Breast epithelium (tissue), 4 donors: ENCODE results near the gene FAM184B. TPM values are rescaled to one million over a fixed set of nuclear protein-coding genes. Genes with fewer than 3 reads are reported as not detected.

Experiments used
- DNase-seq, 2 donors: peaks; one replicate each; pipeline ENCODE4 v3.0.0-alpha.2; 2019; ENCODE audit warnings: low spot score in 2 of 2
- H3K27ac ChIP-seq, 2 donors: fragments of 200-600 bp; sonication (generic) in 1 of 2; one replicate each; pipeline ENCODE4 v1.5.1; 2016 to 2019; ENCODE audit warnings: mild to moderate bottlenecking in 1 of 2
- H3K27me3 ChIP-seq, 2 donors: fragments of 200-600 bp; sonication (generic) in 1 of 2; one replicate each; pipeline versions ENCODE4 v1.5.1 to v1.6.0; 2017 to 2019; ENCODE audit warnings: control low read depth in 1 of 2, mild to moderate bottlenecking in 1 of 2
- H3K36me3 ChIP-seq: fragments of 200-600 bp; one replicate; pipeline ENCODE4 v1.5.1; 2019
- H3K4me1 ChIP-seq, 2 donors: fragments of 200-600 bp; sonication (generic); one replicate each; pipeline ENCODE4 v1.5.1; 2016 to 2019; ENCODE audit warnings: control low read depth in 1 of 2
- H3K4me3 ChIP-seq, 3 donors: fragments of 200-600 bp; sonication (generic); 1 replicate in 2 of 3; 2 replicates in 1 of 3; pipeline ENCODE4 v1.5.1; 2016 to 2019; ENCODE audit warnings: mild to moderate bottlenecking in 3 of 3, moderate library complexity in 2 of 3
- H3K9me3 ChIP-seq, 2 donors: fragments of 200-600 bp; sonication (generic) in 1 of 2; one replicate each; pipeline ENCODE4 v1.5.1; 2016 to 2019; ENCODE audit warnings: control low read depth in 1 of 2
- POLR2A ChIP-seq: fragments of 450-650 bp; IDR thresholded peaks from one replicate; pipeline ENCODE4 v1.6.1; 2016; ENCODE audit warnings: antibody characterized with exemption, mild to moderate bottlenecking, moderate library complexity
- POLR2AphosphoS5 ChIP-seq, 3 donors: sonication (generic); formaldehyde crosslinking; IDR thresholded peaks; one replicate each; pipeline ENCODE4 v1.6.1; 2017; ENCODE audit warnings: antibody characterized with exemption in 3 of 3
- intact Hi-C: fragments of 100-400 bp; cut with DNase I; formaldehyde crosslinking; loops from one replicate; pipeline ENCODE4 v1.15.1; 2023; ENCODE audit warnings: low total_unique reads
- total RNA-seq, 3 donors: library from RNA; depleted of rRNA; stranded (reverse); fragments of >200 nt; gene quantifications; one replicate each; pipeline ENCODE4 v1.1.0, GENCODE V29; 2016
- TF ChIP-seq, protein P1 (sequence below), 3 donors: fragments of 450-650 bp; IDR thresholded peaks; one replicate each; pipeline ENCODE4 v1.5.1; 2016 to 2017; ENCODE audit warnings: antibody characterized with exemption in 3 of 3, mild to moderate bottlenecking in 3 of 3, moderate library complexity in 3 of 3

The FAM184B gene
- total RNA-seq, 3 donors from 2014 or later: 0.33 to 0.59 TPM; not detected in 1

DNA sequence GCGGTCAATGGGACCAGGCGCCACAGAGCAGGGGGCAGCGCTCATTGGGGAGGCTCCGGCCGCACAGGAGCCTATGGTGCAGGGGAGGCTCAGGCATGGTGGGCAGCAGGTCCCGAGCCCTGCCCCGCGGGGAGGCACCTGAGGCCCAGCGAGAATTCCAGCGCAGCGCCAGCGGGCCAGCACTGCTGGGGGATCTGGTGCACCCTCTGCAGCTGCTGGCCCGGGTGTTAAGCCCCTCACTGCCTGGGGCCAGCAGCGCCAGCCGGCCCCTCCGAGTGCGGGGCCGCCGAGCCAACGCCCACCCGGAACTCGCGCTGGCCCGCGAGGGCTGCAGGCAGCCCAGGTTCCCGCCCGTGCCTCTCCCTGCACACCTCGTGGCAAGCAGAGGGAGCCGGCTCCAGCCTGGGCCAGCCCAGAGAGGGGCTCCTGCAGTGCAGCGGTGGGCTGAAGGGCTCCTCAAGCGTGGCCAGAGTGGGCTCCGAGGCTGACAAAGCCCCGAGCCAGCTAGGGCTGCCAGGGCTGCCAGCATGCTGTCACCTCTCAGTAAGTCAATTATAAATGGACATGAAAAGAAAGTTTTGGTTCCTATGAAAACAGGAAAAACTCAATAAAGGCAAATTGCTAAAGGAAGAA is 14.5 kb downstream of the FAM184B start:
- Histone ChIP-seq H3K36me3 (no peaks in the 10 kb centered on the region), H3K27me3 (no peaks in the 10 kb centered on the region), H3K27ac (no peak overlapping the region), H3K9me3 (peaks cover 0 to 6% of the 10 kb centered on the region in 2 donors), H3K4me3 (no peak overlapping the region), H3K4me1 (no peaks in the 10 kb centered on the region)
- no peak for TF ChIP-seq POLR2A
- TF ChIP-seq, protein P1, sequence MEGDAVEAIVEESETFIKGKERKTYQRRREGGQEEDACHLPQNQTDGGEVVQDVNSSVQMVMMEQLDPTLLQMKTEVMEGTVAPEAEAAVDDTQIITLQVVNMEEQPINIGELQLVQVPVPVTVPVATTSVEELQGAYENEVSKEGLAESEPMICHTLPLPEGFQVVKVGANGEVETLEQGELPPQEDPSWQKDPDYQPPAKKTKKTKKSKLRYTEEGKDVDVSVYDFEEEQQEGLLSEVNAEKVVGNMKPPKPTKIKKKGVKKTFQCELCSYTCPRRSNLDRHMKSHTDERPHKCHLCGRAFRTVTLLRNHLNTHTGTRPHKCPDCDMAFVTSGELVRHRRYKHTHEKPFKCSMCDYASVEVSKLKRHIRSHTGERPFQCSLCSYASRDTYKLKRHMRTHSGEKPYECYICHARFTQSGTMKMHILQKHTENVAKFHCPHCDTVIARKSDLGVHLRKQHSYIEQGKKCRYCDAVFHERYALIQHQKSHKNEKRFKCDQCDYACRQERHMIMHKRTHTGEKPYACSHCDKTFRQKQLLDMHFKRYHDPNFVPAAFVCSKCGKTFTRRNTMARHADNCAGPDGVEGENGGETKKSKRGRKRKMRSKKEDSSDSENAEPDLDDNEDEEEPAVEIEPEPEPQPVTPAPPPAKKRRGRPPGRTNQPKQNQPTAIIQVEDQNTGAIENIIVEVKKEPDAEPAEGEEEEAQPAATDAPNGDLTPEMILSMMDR (IDR thresholded peaks at IDR 0.05): no peak
- intact Hi-C loops: no loop called here
- no peak for DNase-seq

DNA sequence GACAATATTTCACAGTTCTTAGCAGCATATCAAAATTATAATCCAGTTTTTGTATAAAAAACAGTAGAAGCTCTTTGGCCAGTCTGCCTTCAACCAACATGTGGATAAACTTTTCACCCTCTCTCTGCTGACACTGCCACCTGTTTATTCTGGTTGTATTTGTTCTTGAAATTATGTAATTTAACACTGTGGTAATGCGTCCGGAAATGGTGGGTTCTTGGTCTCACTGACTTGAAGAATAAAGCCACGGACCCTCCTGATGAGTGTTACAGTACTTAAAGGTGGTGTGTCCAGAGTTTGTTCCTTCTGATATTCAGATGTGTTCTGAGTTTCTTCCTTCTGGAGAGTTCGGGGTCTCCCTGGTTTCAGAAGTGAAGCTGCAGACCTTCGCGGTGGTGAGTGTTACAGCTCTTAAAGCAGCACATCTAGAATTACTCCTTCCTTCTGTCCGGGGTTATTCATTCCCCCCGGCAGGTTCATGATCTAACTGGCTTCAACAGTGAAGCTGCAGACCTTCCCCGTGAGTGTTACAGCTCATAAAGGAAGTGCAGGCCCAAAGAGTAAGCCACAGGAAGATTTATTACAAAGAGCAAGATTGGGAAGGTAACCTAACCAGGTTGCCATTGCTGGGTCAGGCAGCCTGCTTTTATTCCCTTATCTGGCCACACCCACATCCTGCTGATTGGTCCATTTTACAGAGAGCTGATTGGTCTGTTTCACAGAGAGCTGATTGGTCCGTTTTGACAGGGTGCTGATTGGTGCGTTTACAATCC is 15.7 kb downstream of the FAM184B start:
- Histone ChIP-seq H3K27me3 (no peaks in the 10 kb centered on the region), H3K4me3 (no peak overlapping the region), H3K27ac (no peak overlapping the region), H3K36me3 (no peaks in the 10 kb centered on the region), H3K9me3 (peaks cover 0 to 6% of the 10 kb centered on the region in 2 donors), H3K4me1 (no peaks in the 10 kb centered on the region)
- no peak for DNase-seq
- intact Hi-C loops: no loop called here
- TF ChIP-seq POLR2AphosphoS5 (IDR thresholded peaks at IDR 0.05) (no peak), POLR2A (no peak)
- TF ChIP-seq, protein P1 (IDR thresholded peaks at IDR 0.05): no peak

DNA sequence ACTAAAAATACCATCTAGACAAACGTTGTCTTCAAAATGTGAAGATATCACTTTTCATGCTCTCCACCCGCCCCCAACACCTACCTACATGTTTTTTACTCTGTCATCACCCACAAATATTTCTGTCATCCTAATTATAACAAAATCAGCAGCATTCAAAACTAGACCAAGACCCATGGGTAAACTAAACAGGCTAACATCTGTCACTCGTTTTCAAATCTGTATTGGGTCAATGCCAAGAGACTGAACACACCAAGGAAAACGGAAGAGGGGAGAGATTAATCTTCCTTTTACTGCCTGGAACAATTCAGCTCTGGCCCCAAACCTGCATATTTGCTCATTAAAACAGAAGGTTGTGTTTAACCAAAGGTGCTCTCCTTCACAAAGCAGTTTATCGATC is 17.5 kb downstream of the FAM184B start:
- Histone ChIP-seq H3K4me1 (no peaks in the 10 kb centered on the region), H3K9me3 (peaks cover 0 to 6% of the 10 kb centered on the region in 2 donors), H3K36me3 (no peaks in the 10 kb centered on the region), H3K4me3 (no peak overlapping the region), H3K27ac (no peak overlapping the region), H3K27me3 (no peaks in the 10 kb centered on the region)
- DNase-seq: no peak
- TF ChIP-seq, protein P1 (IDR thresholded peaks at IDR 0.05): no peak
- TF ChIP-seq POLR2A (no peak), POLR2AphosphoS5 (IDR thresholded peaks at IDR 0.05) (no peak)
- intact Hi-C loops: no loop called here

DNA sequence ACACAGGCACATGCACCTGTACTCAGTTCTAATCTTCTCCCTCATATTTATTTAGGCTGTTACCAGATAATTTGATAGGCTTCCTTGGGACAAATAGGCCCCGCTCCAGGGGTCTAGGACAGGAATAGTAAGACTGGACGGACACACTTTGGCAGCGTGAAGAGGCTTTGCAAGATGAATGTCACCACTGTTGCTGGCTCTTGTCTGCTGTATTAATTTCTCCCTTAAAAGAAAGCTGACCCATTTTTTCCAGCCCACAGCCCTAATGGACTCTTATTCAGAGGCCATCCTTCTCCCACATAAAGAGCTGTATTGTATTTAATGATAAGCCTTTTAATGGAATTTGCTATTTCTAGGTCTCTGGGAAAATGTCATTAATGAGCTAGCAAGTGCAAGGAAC is 18.0 kb downstream of the FAM184B start:
- no peaks in the 10 kb centered on the region for H3K4me1 ChIP-seq
- no peak overlapping the region for H3K4me3 ChIP-seq
- H3K36me3 ChIP-seq: no peaks in the 10 kb centered on the region
- H3K27ac ChIP-seq: no peak overlapping the region
- no peak for TF ChIP-seq POLR2A
- no peak for TF ChIP-seq POLR2AphosphoS5 (IDR thresholded peaks at IDR 0.05)
- intact Hi-C loops: no loop called here
- no peak for DNase-seq
- peaks cover 0 to 6% of the 10 kb centered on the region in 2 donors for H3K9me3 ChIP-seq
- H3K27me3 ChIP-seq: no peaks in the 10 kb centered on the region

DNA sequence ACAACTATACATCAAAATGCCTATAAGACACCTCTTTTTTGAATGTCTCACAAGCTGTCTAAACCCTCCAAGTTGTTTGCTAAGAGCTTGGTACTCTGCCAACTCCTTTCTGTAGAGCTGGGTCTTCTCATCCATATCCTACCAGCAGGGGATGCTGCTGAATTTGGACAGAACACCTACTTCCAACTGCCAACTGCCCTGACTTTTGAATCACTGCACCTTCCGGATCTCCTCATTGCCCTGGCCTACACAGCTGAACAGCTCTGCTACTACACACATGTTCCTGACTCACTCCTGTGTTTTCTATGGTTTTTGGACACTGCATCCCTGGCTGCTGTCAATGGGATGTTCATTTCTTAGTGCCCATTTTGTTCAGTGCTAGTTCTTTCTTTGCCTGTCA is 18.7 kb downstream of the FAM184B start:
- TF ChIP-seq POLR2A (no peak), POLR2AphosphoS5 (IDR thresholded peaks at IDR 0.05) (no peak)
- TF ChIP-seq, protein P1 (IDR thresholded peaks at IDR 0.05): no peak
- no peaks in the 10 kb centered on the region for H3K4me1 ChIP-seq
- no peaks in the 10 kb centered on the region for H3K27me3 ChIP-seq
- no peak for DNase-seq
- H3K36me3 ChIP-seq: no peaks in the 10 kb centered on the region
- H3K27ac ChIP-seq: no peak overlapping the region
- no peak overlapping the region for H3K4me3 ChIP-seq
- peaks cover 0 to 6% of the 10 kb centered on the region in 2 donors for H3K9me3 ChIP-seq
- intact Hi-C loops: no loop called here
